NT2/D1 (cell line): ENCODE measurements around the gene LRRC34.

Experiments used
- DNase-seq: peaks from one replicate; pipeline ENCODE4 v3.0.0-alpha.2; 2011; ENCODE audit warnings: low read depth, low spot score
- H3K27me3 ChIP-seq: 2 replicates; pipeline ENCODE4 v1.6.0; 2011; ENCODE audit warnings: mild to moderate bottlenecking; ENCODE audit not compliant: insufficient read length, insufficient read depth
- H3K36me3 ChIP-seq: 2 replicates; pipeline ENCODE4 v1.6.1; 2011; ENCODE audit warnings: mild to moderate bottlenecking, low read length, mixed read lengths; ENCODE audit not compliant: insufficient read depth, insufficient read length
- H3K4me1 ChIP-seq: 2 replicates; pipeline ENCODE4 v1.5.1; 2011; ENCODE audit not compliant: insufficient read depth, insufficient read length
- H3K4me3 ChIP-seq: 2 replicates; pipeline ENCODE4 v1.5.1; 2011; ENCODE audit warnings: low read depth; ENCODE audit not compliant: insufficient read length
- H3K9ac ChIP-seq: 2 replicates; pipeline ENCODE4 v1.6.0; 2011; ENCODE audit warnings: low read depth; ENCODE audit not compliant: insufficient read length
- H3K9me3 ChIP-seq: 2 replicates; pipeline ENCODE4 v1.5.1; 2011; ENCODE audit warnings: mild to moderate bottlenecking, low read length; ENCODE audit not compliant: insufficient read depth
- SUZ12 ChIP-seq: IDR thresholded peaks from 2 replicates; pipeline ENCODE4 v1.6.1; 2011; ENCODE audit not compliant: insufficient read length, insufficient read depth; ENCODE audit errors: extremely low read depth
- YY1 ChIP-seq: IDR thresholded peaks from 2 replicates; pipeline ENCODE4 v1.6.1; 2011; ENCODE audit not compliant: insufficient read length, insufficient read depth
- ZNF274 ChIP-seq: IDR thresholded peaks from 2 replicates; pipeline ENCODE4 v1.6.1; 2011; ENCODE audit warnings: mild to moderate bottlenecking, low read depth, low read length

Gene LRRC34

GRCh38 chr3:169827712-169828111 is 15.0 kb upstream of the LRRC34 start:
- TF ChIP-seq SUZ12 (no peak), YY1 (no peak), ZNF274 (no peak)
- no peaks in the 10 kb centered on the region for H3K36me3 ChIP-seq

GRCh38 chr3:169825316-169825715 is 12.6 kb upstream of the LRRC34 start:
- no peaks in the 10 kb centered on the region for H3K36me3 ChIP-seq
- H3K27me3 ChIP-seq = no peaks in the 10 kb centered on the region
- TF ChIP-seq SUZ12 (no peak), YY1 (no peak), ZNF274 (no peak)
- no peaks in the 10 kb centered on the region for H3K4me1 ChIP-seq
- no peaks in the 10 kb centered on the region for H3K9me3 ChIP-seq
- H3K4me3 ChIP-seq = no peak overlapping the region
- no peak overlapping the region for H3K9ac ChIP-seq
- DNase-seq = no peak

More at GRCh38 chr3:169827712-169828111, 15.0 kb upstream of the LRRC34 start:
- H3K27me3 ChIP-seq = no peaks in the 10 kb centered on the region
- no peaks in the 10 kb centered on the region for H3K9me3 ChIP-seq
- H3K9ac ChIP-seq = no peak overlapping the region
- DNase-seq = no peak
- H3K4me1 ChIP-seq = no peaks in the 10 kb centered on the region
- no peak overlapping the region for H3K4me3 ChIP-seq

GRCh38 chr3:169822983-169823382 is 10.3 kb upstream of the LRRC34 start:
- Histone ChIP-seq H3K27me3 (no peaks in the 10 kb centered on the region), H3K36me3 (no peaks in the 10 kb centered on the region), H3K4me1 (no peaks in the 10 kb centered on the region), H3K9ac (no peak overlapping the region), H3K9me3 (no peaks in the 10 kb centered on the region), H3K4me3 (no peak overlapping the region)
- no peak for DNase-seq
- TF ChIP-seq YY1 = no peak
- TF ChIP-seq SUZ12 = no peak
- TF ChIP-seq ZNF274 = no peak

GRCh38 chr3:169822540-169822939 is 9.8 kb upstream of the LRRC34 start:
- no peaks in the 10 kb centered on the region for H3K27me3 ChIP-seq
- H3K4me1 ChIP-seq = no peaks in the 10 kb centered on the region
- no peaks in the 10 kb centered on the region for H3K36me3 ChIP-seq
- TF ChIP-seq ZNF274 (no peak), YY1 (no peak), SUZ12 (no peak)
- no peak for DNase-seq
- H3K4me3 ChIP-seq = no peak overlapping the region
- H3K9me3 ChIP-seq = no peaks in the 10 kb centered on the region
- H3K9ac ChIP-seq = no peak overlapping the region

GRCh38 chr3:169822091-169822490 is 9.4 kb upstream of the LRRC34 start:
- no peak for TF ChIP-seq SUZ12
- no peaks in the 10 kb centered on the region for H3K36me3 ChIP-seq
- no peaks in the 10 kb centered on the region for H3K4me1 ChIP-seq
- H3K4me3 ChIP-seq = no peak overlapping the region
- H3K27me3 ChIP-seq = no peaks in the 10 kb centered on the region
- DNase-seq = no peak
- H3K9me3 ChIP-seq = no peaks in the 10 kb centered on the region
- H3K9ac ChIP-seq = no peak overlapping the region

- Histone ChIP-seq H3K9me3 (peaks cover 12% of the 10 kb centered on the region), H3K27me3 (peaks cover 2% of the 10 kb centered on the region), H3K4me3 (no peak overlapping the region), H3K36me3 (no peaks in the 10 kb centered on the region), H3K4me1 (peaks cover 5% of the 10 kb centered on the region), H3K9ac (no peak overlapping the region)
- DNase-seq = no peak
- no peak for TF ChIP-seq SUZ12
- TF ChIP-seq ZNF274 = no peak
- no peak for TF ChIP-seq YY1
These were observed 5.6 kb upstream of the LRRC34 start for GRCh38 chr3:169818316-169818715.

- no peak for DNase-seq
- H3K4me3 ChIP-seq = no peak overlapping the region
- H3K9me3 ChIP-seq = peaks cover 12% of the 10 kb centered on the region
- H3K9ac ChIP-seq = no peak overlapping the region
- no peaks in the 10 kb centered on the region for H3K36me3 ChIP-seq
- TF ChIP-seq ZNF274 (no peak), YY1 (no peak), SUZ12 (no peak)
- H3K4me1 ChIP-seq = peaks cover 5% of the 10 kb centered on the region
- H3K27me3 ChIP-seq = peaks cover 2% of the 10 kb centered on the region
These were observed 3.0 kb upstream of the LRRC34 start for GRCh38 chr3:169815590-169816150.
